SK-N-SH (cell line): ENCODE data around the gene UBAC2.

Experiments
- CHD2 ChIP-seq: fragments of 150-350 bp; IDR thresholded peaks from 2 replicates; pipeline ENCODE4 v1.6.1; 2018; ENCODE audit warnings: low read length; ENCODE audit not compliant: partially characterized antibody
- CTCF ChIP-seq: fragments of 200-600 bp; sonication (generic); IDR thresholded peaks from 2 replicates; pipeline ENCODE4 v1.6.1; 2017; ENCODE audit warnings: antibody characterized with exemption, mild to moderate bottlenecking, moderate library complexity
- RCOR1 ChIP-seq: fragments of 150-350 bp; IDR thresholded peaks from 2 replicates; pipeline ENCODE4 v1.6.1; 2017; ENCODE audit warnings: antibody characterized with exemption, low read length
- SIN3A ChIP-seq: IDR thresholded peaks from 2 replicates; pipeline ENCODE4 v1.6.1; 2012; ENCODE audit warnings: low read depth, mild to moderate bottlenecking, low read length, moderate library complexity, borderline replicate concordance

DNA sequence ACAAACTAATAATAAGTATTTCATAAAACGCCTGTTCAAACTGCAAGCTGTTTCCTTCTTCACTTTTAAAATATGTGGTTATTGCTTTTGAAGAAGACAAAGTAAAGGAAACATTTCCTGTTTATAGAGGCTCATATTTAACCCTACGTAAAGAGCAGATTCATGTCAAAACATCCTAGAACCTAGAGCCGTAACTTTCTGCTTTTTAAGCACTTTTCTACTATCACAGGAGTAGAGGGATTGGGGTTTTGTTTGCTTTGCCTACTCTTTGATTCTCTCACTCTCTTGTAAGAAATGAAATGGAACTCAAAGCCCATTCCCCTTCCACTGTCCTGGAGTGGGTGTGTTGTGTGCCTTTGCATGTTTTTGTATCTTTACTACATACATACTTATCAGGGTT lies 160.5 kb downstream of the UBAC2 start:
- no peak for TF ChIP-seq CTCF
- no peak for TF ChIP-seq SIN3A
- no peak for TF ChIP-seq RCOR1
- TF ChIP-seq CHD2 = no peak
